HG03521 (cell line): Measurements from ENCODE around the gene PISD.
"Not testable (repeated sequence)": the region's sequence is repeated elsewhere in the genome, so short reads cannot be mapped to it uniquely, and the experiment has no call there.

Source experiments
- ATAC-seq: cut with Tn5 transposase; IDR thresholded peaks from one replicate; pipeline ENCODE4 v1.9.1; 2021; ENCODE audit warnings: mild to moderate bottlenecking, moderate library complexity; ENCODE audit not compliant: unreplicated experiment

Gene PISD

GRCh38 chr22:31610611-31611010, 51.4 kb downstream of the PISD start:
- ATAC-seq = no peak

GRCh38 chr22:31609716-31610115, 52.3 kb downstream of the PISD start:
- ATAC-seq = no peak

GRCh38 chr22:31607696-31608095, 54.3 kb downstream of the PISD start:
- no peak for ATAC-seq

DNA sequence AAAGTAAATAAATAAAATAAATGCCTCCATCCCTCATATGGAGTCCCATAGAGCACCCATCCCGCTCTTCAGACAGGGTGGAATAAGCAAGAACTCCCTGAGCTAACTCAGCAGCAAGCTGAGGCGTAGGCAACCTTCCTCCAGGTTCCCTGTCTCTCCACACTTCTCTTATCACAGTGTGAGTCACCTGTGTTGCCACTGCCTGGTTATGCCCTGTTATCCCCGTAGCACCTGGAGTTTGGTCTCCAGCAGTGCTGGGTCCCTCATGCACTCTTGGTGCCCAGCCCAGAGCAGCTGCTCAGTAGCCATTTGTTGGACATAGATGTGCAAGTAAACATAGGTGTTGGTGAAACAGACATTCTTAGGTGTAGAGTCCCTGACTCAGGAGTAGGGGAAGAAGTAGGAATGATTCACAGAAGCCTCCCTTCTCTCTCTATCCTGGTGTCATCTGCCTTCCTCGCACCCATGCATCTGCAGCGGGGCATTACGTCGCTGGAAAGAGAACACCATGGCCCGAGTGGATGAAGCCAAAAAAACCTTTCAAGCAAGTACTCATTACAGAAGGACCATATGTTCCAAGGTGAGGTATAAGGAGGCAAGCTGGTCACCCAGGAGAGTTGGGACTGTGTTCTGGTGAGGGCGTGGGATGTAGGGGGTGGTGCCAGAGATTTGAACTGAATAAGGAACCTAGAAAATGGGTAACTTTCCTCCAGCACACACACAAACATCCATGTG, 56.0 kb downstream of the PISD start:
- no peak for ATAC-seq

DNA sequence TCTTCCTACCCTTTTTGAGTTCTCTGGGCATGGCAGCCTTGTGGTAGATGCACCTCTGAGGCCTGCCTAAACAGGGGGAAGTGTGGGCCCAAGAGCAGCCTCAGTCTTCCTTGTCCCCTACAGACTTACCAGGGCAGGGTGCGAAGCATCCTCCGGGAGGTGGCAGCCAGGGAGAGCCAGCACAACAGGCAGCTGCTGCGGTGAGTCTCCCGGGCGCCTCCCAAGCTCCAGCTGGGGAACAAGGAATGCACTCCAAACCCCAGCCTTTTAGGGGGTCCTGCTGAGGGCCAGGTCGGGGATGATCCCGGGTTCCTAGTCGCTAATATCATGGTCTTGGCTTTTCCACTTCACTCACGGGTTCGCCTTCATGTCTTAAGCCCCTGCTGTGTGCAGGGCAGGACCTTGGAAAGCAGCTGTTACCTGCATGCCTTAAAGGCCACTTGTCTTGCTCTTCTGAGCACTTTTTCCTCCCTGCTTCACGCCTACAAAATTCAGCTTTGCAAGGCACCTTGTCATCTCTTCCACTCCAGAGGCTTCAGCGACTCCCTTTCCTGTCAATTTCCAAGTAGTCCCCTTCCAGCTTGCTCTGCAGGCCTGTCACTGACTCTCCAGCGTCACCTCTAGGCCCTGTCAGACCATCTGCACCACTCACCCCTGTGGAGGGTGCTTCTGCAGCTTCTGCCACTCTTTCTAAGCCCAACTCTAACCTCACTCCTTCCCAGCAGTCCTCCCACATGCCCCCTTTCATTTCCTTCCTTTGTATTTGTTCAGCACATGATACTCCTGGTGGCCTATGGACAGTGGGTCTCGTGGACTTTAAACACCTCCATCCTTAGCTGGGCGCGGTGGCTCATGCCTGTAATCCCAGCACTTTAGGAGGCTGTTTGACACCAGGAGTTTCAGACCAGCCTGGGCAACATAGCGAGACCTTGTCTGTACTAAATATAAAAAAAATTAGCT, 57.0 kb downstream of the PISD start:
- ATAC-seq = no peak

DNA sequence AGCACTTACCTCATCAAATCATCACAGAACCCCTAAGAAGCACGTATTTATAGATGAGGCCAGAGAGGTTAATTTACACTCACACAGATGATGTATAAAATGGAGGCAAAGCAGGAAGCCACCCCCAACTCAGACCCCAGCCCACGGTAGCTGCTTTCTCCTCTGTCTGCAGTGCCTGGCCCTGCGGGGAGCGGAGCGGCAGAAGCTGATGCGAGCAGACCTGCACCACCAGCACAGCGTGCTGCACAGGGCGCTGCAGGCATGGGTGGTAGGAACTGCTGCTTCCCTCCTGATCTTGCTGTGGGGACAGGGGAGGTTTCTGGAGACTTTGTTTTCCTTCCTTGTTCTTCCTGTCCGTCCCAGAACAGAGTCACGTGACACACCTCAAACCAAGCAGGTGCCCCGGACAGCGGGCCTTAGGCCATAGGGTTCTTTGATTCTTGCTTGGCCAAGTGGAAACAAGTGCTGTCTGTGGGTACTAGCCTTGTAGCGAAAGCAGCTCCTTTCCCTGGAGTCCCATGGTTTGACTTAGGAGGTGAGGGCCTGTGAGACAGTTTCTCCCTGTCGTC, 57.8 kb downstream of the PISD start:
- no peak for ATAC-seq

- no peak for ATAC-seq
Measured at GRCh38 chr22:31603574-31603973, 58.4 kb downstream of the PISD start.

GRCh38 chr22:31603081-31603525, 58.9 kb downstream of the PISD start:
- ATAC-seq = no peak

DNA sequence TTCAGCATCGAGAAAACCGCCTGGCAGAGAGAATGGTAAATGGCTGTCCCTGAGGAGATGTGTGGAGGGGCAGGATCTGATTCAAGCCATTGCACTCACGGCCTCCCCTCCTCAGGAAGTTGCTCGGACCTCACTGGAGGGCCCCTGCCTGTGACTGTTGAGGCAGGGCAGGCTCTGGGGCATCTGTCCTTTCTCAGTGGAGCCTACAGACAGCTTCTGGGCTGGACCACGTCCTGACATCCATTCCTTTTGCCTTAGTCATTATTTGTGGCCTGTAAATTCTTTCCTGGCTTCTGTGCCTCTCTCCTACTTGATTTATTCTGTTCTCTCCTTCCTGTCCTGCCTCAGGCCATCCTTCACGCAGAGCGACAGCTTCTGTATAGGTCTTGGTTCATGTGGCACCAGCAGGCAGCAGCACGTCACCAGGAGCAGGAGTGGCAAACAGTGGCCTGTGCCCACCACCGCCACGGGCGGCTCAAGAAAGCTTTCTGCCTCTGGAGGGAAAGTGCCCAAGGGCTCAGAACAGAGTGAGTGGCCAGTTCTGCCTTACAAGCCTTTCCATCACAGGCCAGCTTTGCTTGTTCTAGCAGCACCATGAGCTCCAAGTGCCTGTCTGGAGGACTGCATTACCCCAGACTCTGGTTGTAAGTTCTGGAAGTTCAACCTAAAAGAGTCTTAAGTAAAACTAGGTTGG, 59.6 kb downstream of the PISD start:
- ATAC-seq = no peak

- ATAC-seq = no peak
Measured at GRCh38 chr22:31595271-31595670, 66.7 kb downstream of the PISD start.

- not testable (repeated sequence) for ATAC-seq
Measured at GRCh38 chr22:31590161-31590560, 71.9 kb downstream of the PISD start.

DNA sequence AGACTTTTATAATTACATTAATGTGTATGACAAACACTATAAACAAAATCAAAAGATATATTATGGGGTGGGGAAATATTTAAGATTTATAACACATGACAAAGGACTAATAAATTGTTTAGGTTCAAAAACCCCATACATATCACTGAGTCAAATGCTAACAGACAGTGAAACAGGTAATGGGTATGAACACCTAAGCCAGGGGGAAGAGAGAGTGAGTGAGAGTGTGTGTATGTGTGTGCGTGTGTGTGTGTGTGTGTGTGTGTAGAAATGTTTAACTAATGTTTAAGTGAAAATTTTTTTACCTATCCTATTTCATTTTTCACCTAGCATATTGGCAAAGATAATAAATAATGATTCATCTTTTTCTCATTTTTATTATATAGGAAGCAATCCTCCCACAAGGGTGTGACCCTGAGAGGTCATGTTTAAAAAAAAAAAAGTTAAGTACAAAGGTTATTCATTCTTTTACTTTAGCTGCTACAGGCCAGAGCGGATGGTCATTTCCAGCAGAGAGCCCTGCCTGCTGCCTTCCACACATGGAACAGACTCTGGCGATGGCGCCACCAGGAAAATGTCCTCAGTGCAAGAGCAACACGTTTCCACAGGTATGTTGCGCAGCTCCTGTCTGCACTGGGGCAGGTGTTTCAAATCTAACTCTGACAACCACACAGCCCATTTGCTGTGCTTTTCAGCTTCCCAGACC, 72.9 kb downstream of the PISD start:
- no peak for ATAC-seq

GRCh38 chr22:31586137-31586920, 75.7 kb downstream of the PISD start:
- ATAC-seq = no peak

DNA sequence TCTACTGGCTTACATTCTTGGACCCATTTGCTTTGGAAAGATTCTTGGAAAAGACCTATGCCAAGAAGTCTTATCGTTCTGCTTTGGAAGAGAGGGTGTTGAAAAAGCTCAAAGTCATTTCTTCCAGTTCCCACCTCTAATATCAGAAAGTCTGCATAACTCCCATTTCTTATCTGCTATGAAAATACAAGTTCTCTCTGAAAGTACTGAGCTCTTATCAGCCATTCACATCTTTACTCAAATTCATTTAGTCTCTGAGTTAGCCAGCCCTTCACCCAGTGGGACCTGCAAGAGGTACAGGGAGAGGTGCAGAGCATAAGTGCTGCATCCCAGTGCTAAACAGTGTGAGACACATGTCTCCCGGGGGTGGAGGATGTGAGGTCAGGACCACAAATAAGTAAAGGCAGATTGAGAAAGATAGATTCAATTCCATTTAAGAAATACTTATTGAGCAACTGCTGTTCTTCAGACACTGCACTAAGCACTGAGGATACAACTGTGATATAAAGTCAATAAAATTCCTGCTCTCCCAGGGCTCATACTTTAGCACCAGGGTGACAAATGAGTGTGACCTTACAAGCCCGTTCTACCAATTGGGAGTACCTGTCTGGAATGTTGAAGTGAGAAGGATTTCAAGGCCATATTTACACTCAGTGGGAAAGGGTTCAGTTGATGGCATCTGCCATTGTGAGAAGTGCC, 76.7 kb downstream of the PISD start:
- ATAC-seq = no peak

DNA sequence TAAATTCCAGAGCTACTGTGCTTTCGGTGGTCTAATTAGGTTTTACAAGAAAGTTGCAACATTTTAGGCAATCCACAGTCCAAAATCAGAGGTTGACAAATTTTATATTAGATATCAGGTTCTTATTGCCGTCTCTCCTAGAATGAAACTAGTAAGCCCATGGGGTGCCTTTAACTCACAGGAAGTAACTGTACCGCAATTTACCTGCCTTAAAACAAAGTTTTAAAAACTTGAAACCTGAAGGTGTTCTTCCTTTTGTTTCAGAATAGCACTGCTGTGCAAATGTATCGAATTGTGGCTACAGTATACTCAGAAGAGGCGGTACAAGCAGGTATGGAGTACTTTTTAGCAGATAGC, 77.2 kb downstream of the PISD start:
- ATAC-seq = no peak

- no peak for ATAC-seq
Measured at GRCh38 chr22:31583861-31584485, 78.0 kb downstream of the PISD start.

GRCh38 chr22:31579835-31580242, 82.2 kb downstream of the PISD start:
- ATAC-seq = no peak

- no peak for ATAC-seq
Measured at GRCh38 chr22:31578171-31578570, 83.8 kb downstream of the PISD start.

GRCh38 chr22:31577711-31578110, 84.3 kb downstream of the PISD start:
- ATAC-seq = no peak
